Subcutaneous abdominal adipose tissue (tissue), 5 donors: ENCODE data around the gene LCMT1.
"Not testable (repeated sequence)": the region's sequence is repeated elsewhere in the genome, so short reads cannot be mapped to it uniquely, and the experiment has no call there.

ENCODE experiments used
- H3K27ac ChIP-seq: one replicate; pipeline ENCODE4 v1.7.0; 2013; ENCODE audit warnings: low read depth, mild to moderate bottlenecking, inconsistent platforms, low read length, moderate library complexity
- H3K27me3 ChIP-seq, 5 donors: one replicate each; pipeline ENCODE4 v1.7.0; 2013; ENCODE audit warnings: low read length in 5 of 5, inconsistent platforms in 1 of 5; ENCODE audit not compliant: control insufficient read depth in 5 of 5, insufficient read depth in 4 of 5
- H3K36me3 ChIP-seq, 5 donors: one replicate each; pipeline ENCODE4 v1.7.0; 2013; ENCODE audit warnings: low read length in 5 of 5; ENCODE audit not compliant: control insufficient read depth in 5 of 5, insufficient read depth in 5 of 5
- H3K4me1 ChIP-seq, 5 donors: one replicate each; pipeline ENCODE4 v1.7.0; 2013; ENCODE audit warnings: low read length in 5 of 5, mild to moderate bottlenecking in 3 of 5, moderate library complexity in 1 of 5; ENCODE audit not compliant: control insufficient read depth in 5 of 5, insufficient read depth in 5 of 5
- H3K4me3 ChIP-seq, 5 donors: one replicate each; pipeline ENCODE4 v1.7.0; 2013; ENCODE audit warnings: low read length in 5 of 5, low read depth in 1 of 5
- H3K9ac ChIP-seq, 5 donors: one replicate each; pipeline ENCODE4 v1.7.0; 2013; ENCODE audit warnings: low read length in 5 of 5, mild to moderate bottlenecking in 4 of 5, moderate library complexity in 3 of 5
- H3K9me3 ChIP-seq, 5 donors: one replicate each; pipeline ENCODE4 v1.7.0; 2013; ENCODE audit warnings: low read length in 5 of 5; ENCODE audit not compliant: control insufficient read depth in 5 of 5
- donor health status: healthy.
- donor health status: healthy.
- donor health status: healthy.
- donor health status: healthy.
- donor health status: healthy.

The LCMT1 gene

DNA sequence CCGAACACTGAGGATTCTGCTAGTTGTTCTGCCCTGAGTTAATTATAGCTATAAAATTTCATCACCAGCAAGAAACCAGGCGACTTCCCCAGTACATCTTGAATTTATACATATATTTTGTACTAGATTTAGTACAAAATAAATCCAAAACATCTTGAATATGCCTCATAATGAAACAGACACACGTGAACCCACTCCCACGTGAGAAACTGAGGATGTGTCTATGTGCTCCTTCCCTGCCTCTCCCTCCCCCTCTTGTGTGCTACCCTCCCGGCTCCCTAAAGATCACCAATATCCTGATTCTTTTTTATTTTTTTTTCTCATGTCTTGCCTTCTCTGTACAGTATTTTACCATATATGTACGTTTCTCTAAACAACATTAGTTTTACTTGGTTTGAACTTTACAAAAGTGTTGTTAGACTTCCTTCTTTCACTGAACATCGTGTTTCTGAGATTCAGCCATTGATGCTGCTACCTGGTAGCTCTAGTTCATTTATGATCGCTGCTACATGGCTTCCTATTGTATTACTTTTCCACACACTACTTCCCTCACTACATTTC, 1.1 kb upstream of the LCMT1 start:
- H3K4me1 ChIP-seq = peaks cover 3 to 49% (median 48%) of the 10 kb centered on the region in 5 donors
- H3K27me3 ChIP-seq = no peaks in the 10 kb centered on the region
- H3K27ac ChIP-seq = peak overlapping the region; percentile 30
- peak overlapping the region; percentile 69 to 96 (median 86) for H3K4me3 ChIP-seq
- H3K9ac ChIP-seq = peak overlapping the region in 3 of 5 donors; percentile 25 to 92 (median 74)
- H3K36me3 ChIP-seq = peaks cover 0 to 12% (median 8%) of the 10 kb centered on the region in 5 donors
- H3K9me3 ChIP-seq = no peaks in the 10 kb centered on the region

DNA sequence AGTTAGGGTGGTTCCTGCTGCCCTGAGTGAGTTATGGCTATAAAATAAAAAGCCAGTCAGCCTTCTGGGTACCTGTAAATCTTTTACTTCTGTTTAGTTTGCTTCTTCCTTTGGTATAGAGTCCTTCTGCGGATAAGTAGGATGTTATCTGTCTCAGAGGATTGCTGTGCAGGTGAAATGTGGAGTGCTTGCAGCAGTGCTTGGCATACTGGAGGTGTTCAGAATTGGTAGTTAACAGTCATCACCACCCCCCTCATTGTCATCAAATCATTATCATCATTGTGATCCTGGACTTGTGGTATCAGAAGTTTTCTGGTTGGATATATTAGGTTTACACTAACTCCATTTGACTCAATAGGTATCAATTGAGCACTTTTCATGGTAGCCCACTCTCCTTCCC, 2.6 kb downstream of the LCMT1 start:
- H3K27me3 ChIP-seq = no peaks in the 10 kb centered on the region
- no peaks in the 10 kb centered on the region for H3K9me3 ChIP-seq
- peaks cover 3 to 40% (median 35%) of the 10 kb centered on the region in 5 donors for H3K4me1 ChIP-seq
- H3K4me3 ChIP-seq = no peak overlapping the region
- peak overlapping the region in 1 of 5 donors; percentile 0 for H3K9ac ChIP-seq
- peaks cover 0 to 32% (median 14%) of the 10 kb centered on the region in 5 donors for H3K36me3 ChIP-seq
- H3K27ac ChIP-seq = no peak overlapping the region

DNA sequence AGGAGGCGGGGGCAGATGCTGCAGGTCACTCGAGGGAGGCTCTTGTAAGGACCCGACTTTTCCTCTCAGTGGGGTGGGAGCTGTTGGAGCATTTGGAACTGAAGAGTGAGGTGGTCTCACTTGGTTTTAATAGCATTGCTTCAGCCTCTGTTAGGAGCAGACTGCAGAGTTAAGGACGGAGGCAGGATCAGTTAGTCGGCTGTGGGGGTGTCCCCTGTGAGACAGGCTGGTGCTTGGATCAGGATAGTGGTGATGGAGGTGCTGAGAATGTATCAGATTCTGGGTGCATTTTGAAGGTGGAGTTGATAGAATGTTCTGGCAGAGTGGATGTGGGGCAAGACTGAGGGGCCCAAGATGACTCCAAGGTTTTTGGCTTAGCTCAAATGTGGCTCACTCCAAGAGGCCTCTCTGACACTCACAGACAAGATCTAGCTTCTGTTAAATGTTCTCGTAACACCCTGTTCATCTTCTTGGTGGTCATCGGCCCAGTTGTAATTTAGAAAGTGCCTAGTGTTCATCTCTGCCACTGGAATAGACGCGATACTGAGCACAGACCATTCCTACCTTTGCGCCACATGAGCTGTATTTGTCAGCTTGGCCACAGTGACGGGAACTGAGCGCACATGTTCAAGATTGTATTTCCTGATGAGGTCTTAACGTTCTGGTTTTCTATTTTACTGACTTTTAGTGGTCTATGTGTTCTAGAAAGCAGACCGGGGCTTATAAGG, 7.5 kb downstream of the LCMT1 start:
- Histone ChIP-seq H3K36me3 (peaks cover 0 to 32% (median 14%) of the 10 kb centered on the region in 5 donors), H3K4me3 (no peak overlapping the region), H3K27me3 (no peaks in the 10 kb centered on the region), H3K27ac (no peak overlapping the region), H3K9ac (no peak overlapping the region), H3K9me3 (no peaks in the 10 kb centered on the region), H3K4me1 (peaks cover 0 to 12% (median 0%) of the 10 kb centered on the region in 5 donors)

DNA sequence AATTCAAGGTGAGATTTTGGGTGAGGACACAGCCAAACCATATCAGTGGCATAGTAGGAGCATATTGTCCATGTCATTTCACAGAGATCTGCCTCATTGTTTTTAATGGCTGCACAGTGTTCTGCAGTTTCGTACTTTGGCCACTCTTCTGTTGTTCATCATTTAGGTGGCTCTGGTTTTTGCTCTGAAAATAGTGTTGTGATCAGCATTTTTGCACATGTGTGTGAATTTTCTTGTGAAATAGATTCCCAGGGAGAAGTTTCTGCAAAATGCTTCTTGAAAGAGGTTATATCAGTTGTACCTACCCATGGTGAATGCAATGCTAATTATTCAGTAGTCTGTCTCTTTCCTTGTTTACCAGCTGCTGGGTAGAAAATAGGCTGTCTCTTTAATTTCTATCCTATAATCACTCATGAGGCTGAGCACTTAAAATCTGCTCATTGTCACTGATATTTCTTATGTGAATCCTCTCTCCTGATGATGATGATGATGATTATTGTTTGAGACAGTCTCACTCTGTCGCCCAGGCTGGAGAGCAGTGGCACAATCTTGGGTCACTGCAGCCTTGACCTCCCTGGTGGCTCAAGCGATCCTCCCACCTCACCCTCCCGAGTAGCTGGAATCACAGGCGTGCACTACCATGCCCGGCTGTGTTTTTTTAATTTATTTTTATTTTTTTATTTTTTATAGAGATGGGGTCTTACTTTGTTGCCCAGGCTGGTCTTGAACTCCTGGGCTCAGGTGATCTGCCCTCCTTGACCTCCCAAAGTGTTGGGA, 10.5 kb downstream of the LCMT1 start:
- Histone ChIP-seq H3K27me3 (no peaks in the 10 kb centered on the region), H3K36me3 (peaks cover 0 to 21% (median 8%) of the 10 kb centered on the region in 5 donors), H3K27ac (no peak overlapping the region), H3K4me3 (no peak overlapping the region), H3K9me3 (no peaks in the 10 kb centered on the region), H3K4me1 (peaks cover 0 to 12% (median 0%) of the 10 kb centered on the region in 5 donors), H3K9ac (peak overlapping the region in 1 of 5 donors; percentile 16)

DNA sequence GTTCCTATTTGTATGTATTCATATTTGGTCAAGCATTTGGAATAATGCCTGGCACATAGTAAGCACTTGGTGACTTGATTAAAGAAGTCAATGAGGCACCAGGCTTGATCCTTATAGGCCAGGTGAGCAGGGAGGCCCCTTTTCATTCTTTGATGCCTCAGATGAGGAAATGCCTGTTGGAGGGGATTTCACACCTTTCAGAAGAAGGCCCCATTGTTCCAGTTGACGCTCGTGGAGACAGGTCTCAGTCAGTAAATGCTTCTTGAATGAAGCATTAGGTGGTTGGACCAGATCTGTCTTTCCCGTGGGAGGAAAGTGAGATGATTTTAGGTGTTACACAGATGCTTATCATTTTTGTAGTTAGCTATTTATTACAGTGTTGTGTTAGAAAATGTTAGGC, 13.0 kb downstream of the LCMT1 start:
- Histone ChIP-seq H3K9ac (no peak overlapping the region), H3K27ac (no peak overlapping the region), H3K4me3 (no peak overlapping the region), H3K4me1 (peaks cover 0 to under 1% (median 0%) of the 10 kb centered on the region in 5 donors), H3K27me3 (no peaks in the 10 kb centered on the region), H3K9me3 (no peaks in the 10 kb centered on the region), H3K36me3 (peaks cover 5 to 31% (median 15%) of the 10 kb centered on the region in 5 donors)

DNA sequence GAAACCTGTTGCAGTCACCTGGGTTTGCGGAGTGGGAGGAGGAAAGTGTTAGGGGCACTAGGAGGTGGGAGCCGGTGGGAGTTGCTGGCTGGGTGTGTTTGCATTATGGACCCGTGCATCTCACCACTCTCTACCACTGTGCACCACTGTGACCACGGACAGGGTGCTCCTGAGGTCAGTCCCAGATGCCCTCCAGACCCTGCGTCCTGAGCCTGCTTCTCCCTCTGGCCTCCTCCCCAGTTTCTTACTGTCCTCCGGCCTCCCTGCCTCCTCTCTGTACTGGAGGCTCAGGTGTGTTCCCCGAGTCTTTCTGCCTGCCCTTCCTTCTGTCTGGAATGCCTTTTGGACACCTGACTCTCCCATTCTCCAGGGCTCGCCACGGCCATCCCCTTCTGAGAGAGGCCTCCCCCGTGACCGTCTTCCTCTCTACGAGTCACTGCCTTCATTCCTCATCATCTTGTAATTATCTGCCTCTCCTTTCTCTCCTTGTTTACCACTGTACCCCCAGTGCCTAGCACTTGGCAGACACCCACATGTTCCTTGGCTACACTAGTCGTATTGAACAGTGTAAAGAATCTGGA, 14.6 kb downstream of the LCMT1 start:
- H3K36me3 ChIP-seq = peaks cover 13 to 42% (median 23%) of the 10 kb centered on the region in 5 donors
- H3K4me3 ChIP-seq, H3K27ac ChIP-seq, H3K9ac ChIP-seq, H3K4me1 ChIP-seq, H3K27me3 ChIP-seq, H3K9me3 ChIP-seq: not testable (repeated sequence)

DNA sequence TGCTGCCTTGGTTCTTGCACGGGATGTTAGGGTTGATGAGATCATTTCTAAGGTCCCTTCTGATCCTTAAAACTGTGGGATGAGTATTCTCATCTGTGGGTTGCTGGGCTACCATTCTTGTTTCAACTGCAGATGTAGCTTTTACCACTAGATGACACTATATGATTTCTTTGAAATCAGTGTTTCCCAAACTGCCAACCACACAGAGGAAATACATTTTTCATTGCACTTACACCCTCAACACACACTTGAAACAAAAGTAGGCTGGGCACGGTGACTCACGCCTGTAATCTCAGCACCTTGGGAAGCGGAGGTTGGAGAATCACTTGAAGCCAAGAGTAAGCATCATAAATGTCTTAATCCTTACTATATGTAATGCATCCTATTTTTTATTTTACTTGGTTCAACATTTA, 15.3 kb downstream of the LCMT1 start:
- H3K27me3 ChIP-seq = no peaks in the 10 kb centered on the region
- no peak overlapping the region for H3K9ac ChIP-seq
- H3K9me3 ChIP-seq = no peaks in the 10 kb centered on the region
- H3K4me1 ChIP-seq = no peaks in the 10 kb centered on the region
- H3K27ac ChIP-seq = no peak overlapping the region
- H3K36me3 ChIP-seq = peaks cover 13 to 47% (median 26%) of the 10 kb centered on the region in 5 donors
- no peak overlapping the region for H3K4me3 ChIP-seq

DNA sequence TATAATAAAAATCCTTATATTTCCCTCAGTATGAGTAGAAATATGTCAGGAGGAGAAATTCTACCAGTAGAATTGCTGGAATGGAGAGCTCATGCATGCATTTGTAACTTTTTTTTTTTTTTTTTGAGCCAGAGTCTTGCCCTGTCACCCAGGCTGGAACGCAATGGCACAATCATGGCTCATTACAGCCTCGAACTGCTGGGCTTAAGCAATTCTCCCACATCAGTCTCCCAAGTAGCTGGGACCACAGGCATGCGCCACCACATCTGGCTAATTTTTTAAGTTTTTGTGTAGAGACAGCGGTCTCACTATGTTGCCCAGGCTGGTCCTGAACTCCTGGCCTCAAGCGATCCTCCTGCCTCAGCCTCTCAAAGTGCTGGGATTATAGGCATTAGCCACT, 21.2 kb downstream of the LCMT1 start:
- not testable (repeated sequence) for H3K9me3 ChIP-seq, H3K27me3 ChIP-seq, H3K9ac ChIP-seq, H3K27ac ChIP-seq, H3K4me3 ChIP-seq, H3K4me1 ChIP-seq
- H3K36me3 ChIP-seq = peaks cover 17 to 81% (median 52%) of the 10 kb centered on the region in 5 donors

DNA sequence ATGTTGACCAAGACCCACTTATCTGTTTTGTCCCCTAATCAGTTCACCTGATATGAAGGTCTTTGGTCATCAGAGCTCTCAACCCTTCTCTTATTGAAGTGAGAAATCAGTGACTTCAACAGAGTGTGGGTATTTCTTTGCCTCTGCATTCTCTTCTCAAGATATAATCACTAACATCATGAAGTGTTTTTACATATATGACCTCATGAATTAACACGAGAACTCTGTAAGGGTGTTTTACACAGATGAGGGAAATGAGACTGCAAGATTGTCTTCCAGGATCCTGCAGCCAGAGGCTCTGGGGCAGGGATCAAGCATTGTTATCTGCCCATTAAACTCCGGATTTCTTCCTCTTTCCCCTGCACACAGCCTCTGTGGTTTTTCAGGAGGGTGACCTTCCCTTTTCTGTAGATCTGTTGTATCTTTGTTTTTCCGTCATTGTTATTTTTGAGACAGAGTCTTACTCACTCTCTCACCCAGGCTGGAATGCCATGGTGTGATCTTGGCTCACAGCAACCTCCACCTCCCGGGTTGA, 22.7 kb downstream of the LCMT1 start:
- H3K9me3 ChIP-seq = no peaks in the 10 kb centered on the region
- no peak overlapping the region for H3K27ac ChIP-seq
- no peaks in the 10 kb centered on the region for H3K27me3 ChIP-seq
- no peak overlapping the region for H3K4me3 ChIP-seq
- H3K9ac ChIP-seq = no peak overlapping the region
- peaks cover 10 to 87% (median 58%) of the 10 kb centered on the region in 5 donors for H3K36me3 ChIP-seq
- no peaks in the 10 kb centered on the region for H3K4me1 ChIP-seq
